Fibroblast of mammary gland (primary cell): ENCODE data around the gene LTBP1.

Experiments
- DNase-seq: peaks from one replicate; pipeline ENCODE4 v3.0.0-alpha.2; 2010; ENCODE audit warnings: low read depth
- H3K4me3 ChIP-seq: 2 replicates; pipeline ENCODE4 v1.5.1; 2011; ENCODE audit warnings: low read depth, mild to moderate bottlenecking, low read length, moderate library complexity; ENCODE audit not compliant: control insufficient read depth
- TF ChIP-seq, protein P1 (sequence below): conservative IDR thresholded peaks from 2 replicates; pipeline ENCODE4 v1.5.1; 2011; ENCODE audit warnings: low read depth, low read length, inconsistent platforms; ENCODE audit not compliant: control insufficient read depth, insufficient read depth

LTBP1 gene

DNA sequence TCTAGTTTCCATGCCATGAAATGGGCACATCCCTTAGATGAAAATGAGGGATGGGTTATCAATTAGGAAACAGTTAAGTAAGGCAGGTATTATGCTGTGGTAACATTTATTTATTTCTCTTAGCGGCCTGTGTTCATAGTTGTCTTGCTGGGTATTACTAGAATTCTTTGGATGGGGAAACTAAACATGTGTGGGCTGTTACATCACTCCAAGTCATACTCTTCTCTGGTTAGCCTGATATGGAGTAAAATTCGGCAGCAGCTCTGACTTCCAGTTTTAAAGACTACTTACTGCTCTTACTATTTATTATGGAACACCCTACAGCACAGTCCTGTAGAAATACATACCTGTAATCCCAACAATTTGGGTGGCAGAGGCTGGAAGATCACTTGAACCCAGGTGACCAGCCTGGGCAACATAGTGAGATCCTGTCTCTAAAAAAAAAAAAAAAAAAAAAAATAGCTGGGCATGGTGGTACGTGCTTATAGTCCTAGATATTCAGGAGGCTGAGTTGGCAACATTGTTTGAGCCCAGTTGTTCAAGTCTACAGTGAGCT lies 496.6 kb downstream of the LTBP1 start:
- DNase-seq: peak; percentile 63
- H3K4me3 ChIP-seq: no peak overlapping the region
- TF ChIP-seq, protein P1, sequence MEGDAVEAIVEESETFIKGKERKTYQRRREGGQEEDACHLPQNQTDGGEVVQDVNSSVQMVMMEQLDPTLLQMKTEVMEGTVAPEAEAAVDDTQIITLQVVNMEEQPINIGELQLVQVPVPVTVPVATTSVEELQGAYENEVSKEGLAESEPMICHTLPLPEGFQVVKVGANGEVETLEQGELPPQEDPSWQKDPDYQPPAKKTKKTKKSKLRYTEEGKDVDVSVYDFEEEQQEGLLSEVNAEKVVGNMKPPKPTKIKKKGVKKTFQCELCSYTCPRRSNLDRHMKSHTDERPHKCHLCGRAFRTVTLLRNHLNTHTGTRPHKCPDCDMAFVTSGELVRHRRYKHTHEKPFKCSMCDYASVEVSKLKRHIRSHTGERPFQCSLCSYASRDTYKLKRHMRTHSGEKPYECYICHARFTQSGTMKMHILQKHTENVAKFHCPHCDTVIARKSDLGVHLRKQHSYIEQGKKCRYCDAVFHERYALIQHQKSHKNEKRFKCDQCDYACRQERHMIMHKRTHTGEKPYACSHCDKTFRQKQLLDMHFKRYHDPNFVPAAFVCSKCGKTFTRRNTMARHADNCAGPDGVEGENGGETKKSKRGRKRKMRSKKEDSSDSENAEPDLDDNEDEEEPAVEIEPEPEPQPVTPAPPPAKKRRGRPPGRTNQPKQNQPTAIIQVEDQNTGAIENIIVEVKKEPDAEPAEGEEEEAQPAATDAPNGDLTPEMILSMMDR: no peak

DNA sequence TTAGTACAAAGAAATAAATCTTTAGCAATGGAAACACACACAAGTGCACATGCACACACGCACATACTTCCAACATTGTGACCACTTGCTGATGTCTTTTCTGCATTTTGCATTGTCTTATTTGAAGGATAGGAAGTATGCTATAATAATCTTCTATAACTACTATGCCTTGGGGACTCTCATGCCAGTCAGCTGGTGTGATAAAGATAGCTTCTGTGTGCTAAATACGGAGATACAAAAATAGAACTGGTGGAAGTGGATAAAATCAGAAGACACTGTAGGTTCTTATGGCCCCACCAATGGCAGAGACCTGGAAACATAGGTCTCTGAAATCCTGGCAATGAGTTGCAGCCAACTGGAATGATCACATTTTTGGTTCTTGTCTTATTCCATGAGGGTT lies 498.2 kb downstream of the LTBP1 start:
- TF ChIP-seq, protein P1: no peak
- DNase-seq: no peak
- H3K4me3 ChIP-seq: no peak overlapping the region

GRCh38 chr2:33448220-33448899 lies 501.6 kb downstream of the LTBP1 start:
- DNase-seq: no peak
- H3K4me3 ChIP-seq: no peak overlapping the region
- TF ChIP-seq, protein P1: no peak
